ENCODE data around the gene HAP1. TPM values are rescaled to one million over a fixed set of nuclear protein-coding genes. Genes with fewer than 3 reads are reported as not detected.
"Not testable (repeated sequence)": the region's sequence is repeated elsewhere in the genome, so short reads cannot be mapped to it uniquely, and the experiment has no call there.

Gene HAP1
- polyA plus RNA-seq, 6 donors from 2014 or later = not detected

GRCh38 chr17:41688641-41689496, 45.6 kb downstream of the HAP1 start, which contains the start of gene EIF1:
EIF1 (plus strand) TSS chr17:41688885; CDS start chr17:41689039, 154 bp downstream.
- Mint-ChIP-seq H3K9me3 (no peaks in the 10 kb centered on the region), H3K27ac (peak within 1 kb of the TSS; percentile 99 to 100 (median 100)), H3K27me3 (no peaks in the 10 kb centered on the region), H3K4me1 (peaks cover 22 to 51% (median 42%) of the 10 kb centered on the region in 3 donors), H3K36me3 (peaks cover 9 to 16% of the 10 kb centered on the region in 2 donors), H3K4me3 (peak within 1 kb of the TSS; percentile 92 to 100 (median 98))
- ATAC-seq (ENCODE audit: low read depth in 2 of 2) (peak; percentile 68 to 69), DNase-seq (peak; percentile 99)

- DNase-seq (no peak), ATAC-seq (ENCODE audit: low read depth in 2 of 2) (peak; percentile 2 to 6)
- no peaks in the 10 kb centered on the region for H3K9me3 Mint-ChIP-seq
- peak overlapping the region; percentile 92 to 100 (median 98) for H3K4me3 Mint-ChIP-seq
- H3K27me3 Mint-ChIP-seq = no peaks in the 10 kb centered on the region
- peaks cover 9 to 16% of the 10 kb centered on the region in 2 donors for H3K36me3 Mint-ChIP-seq
- H3K4me1 Mint-ChIP-seq = peaks cover 22 to 43% (median 43%) of the 10 kb centered on the region in 3 donors
- peak overlapping the region; percentile 99 to 100 (median 100) for H3K27ac Mint-ChIP-seq
These were observed 46.4 kb downstream of the HAP1 start for GRCh38 chr17:41687828-41688640.

- Mint-ChIP-seq H3K9me3 (no peaks in the 10 kb centered on the region), H3K4me3 (no peak overlapping the region), H3K27me3 (no peaks in the 10 kb centered on the region), H3K36me3 (peaks cover 6 to 9% of the 10 kb centered on the region in 2 donors), H3K4me1 (peaks cover 20 to 42% (median 36%) of the 10 kb centered on the region in 3 donors), H3K27ac (peak overlapping the region in 2 of 6 donors; percentile 54 to 79)
- ATAC-seq (ENCODE audit: low read depth in 2 of 2) (no peak), DNase-seq (no peak)
These were observed 48.2 kb downstream of the HAP1 start for GRCh38 chr17:41686281-41686680.

- peaks cover 20 to 37% (median 36%) of the 10 kb centered on the region in 3 donors for H3K4me1 Mint-ChIP-seq
- not testable (repeated sequence) for H3K36me3 Mint-ChIP-seq; ATAC-seq (ENCODE audit: low read depth in 2 of 2); H3K27me3 Mint-ChIP-seq; DNase-seq; H3K9me3 Mint-ChIP-seq
- peak overlapping the region in 1 of 8 donors; percentile 53 for H3K4me3 Mint-ChIP-seq
- H3K27ac Mint-ChIP-seq = peak overlapping the region in 1 of 6 donors; percentile 79
These were observed 48.7 kb downstream of the HAP1 start for GRCh38 chr17:41685753-41686152.

- Mint-ChIP-seq H3K27me3 (no peaks in the 10 kb centered on the region), H3K27ac (no peak overlapping the region), H3K36me3 (no peaks in the 10 kb centered on the region), H3K4me3 (peak overlapping the region in 1 of 8 donors; percentile 12), H3K9me3 (no peaks in the 10 kb centered on the region), H3K4me1 (peaks cover 18 to 32% (median 31%) of the 10 kb centered on the region in 3 donors)
- DNase-seq (no peak), ATAC-seq (ENCODE audit: low read depth in 2 of 2) (no peak)
These were observed 50.4 kb downstream of the HAP1 start for GRCh38 chr17:41684035-41684434.

GRCh38 chr17:41683441-41684007, 50.9 kb downstream of the HAP1 start:
- Mint-ChIP-seq H3K4me3 (peak overlapping the region in 1 of 8 donors; percentile 12), H3K4me1 (peaks cover 23 to 35% (median 31%) of the 10 kb centered on the region in 3 donors), H3K36me3 (no peaks in the 10 kb centered on the region), H3K27ac (peak overlapping the region in 1 of 6 donors; percentile 52), H3K27me3 (no peaks in the 10 kb centered on the region), H3K9me3 (peaks cover 0 to under 1% (median 0%) of the 10 kb centered on the region in 7 donors)
- no peak for DNase-seq
- no peak for ATAC-seq (ENCODE audit: low read depth in 2 of 2)

- Mint-ChIP-seq H3K27me3 (no peaks in the 10 kb centered on the region), H3K27ac (peak overlapping the region in 1 of 6 donors; percentile 77), H3K9me3 (peaks cover 0 to 4% (median 0%) of the 10 kb centered on the region in 7 donors), H3K4me3 (no peak overlapping the region), H3K36me3 (no peaks in the 10 kb centered on the region), H3K4me1 (peaks cover 25 to 33% (median 29%) of the 10 kb centered on the region in 3 donors)
- no peak for DNase-seq
- ATAC-seq (ENCODE audit: low read depth in 2 of 2) = no peak
These were observed 51.8 kb downstream of the HAP1 start for GRCh38 chr17:41682631-41683030.

- DNase-seq (no peak), ATAC-seq (ENCODE audit: low read depth in 2 of 2) (no peak)
- Mint-ChIP-seq H3K4me1 (peaks cover 28 to 37% (median 30%) of the 10 kb centered on the region in 3 donors), H3K9me3 (peaks cover 0 to 4% (median 0%) of the 10 kb centered on the region in 7 donors), H3K36me3 (no peaks in the 10 kb centered on the region), H3K27me3 (no peaks in the 10 kb centered on the region), H3K4me3 (no peak overlapping the region), H3K27ac (peak overlapping the region in 1 of 6 donors; percentile 57)
These were observed 52.7 kb downstream of the HAP1 start for GRCh38 chr17:41681776-41682175.

GRCh38 chr17:41680426-41681040, 53.9 kb downstream of the HAP1 start:
- Mint-ChIP-seq H3K4me1 (peaks cover 37 to 48% (median 39%) of the 10 kb centered on the region in 3 donors), H3K36me3 (peaks cover 0 to 4% of the 10 kb centered on the region in 2 donors), H3K9me3 (peaks cover 0 to 5% (median 3%) of the 10 kb centered on the region in 7 donors), H3K4me3 (peak overlapping the region in 1 of 8 donors; percentile 40), H3K27ac (peak overlapping the region in 1 of 6 donors; percentile 39), H3K27me3 (no peaks in the 10 kb centered on the region)
- DNase-seq (no peak), ATAC-seq (ENCODE audit: low read depth in 2 of 2) (no peak)

- Mint-ChIP-seq H3K27ac (peak overlapping the region in 3 of 6 donors; percentile 21 to 91 (median 88)), H3K4me1 (peaks cover 38 to 53% (median 41%) of the 10 kb centered on the region in 3 donors), H3K9me3 (peaks cover 0 to 5% (median 3%) of the 10 kb centered on the region in 7 donors), H3K36me3 (peaks cover 0 to 4% of the 10 kb centered on the region in 2 donors), H3K4me3 (peak overlapping the region in 1 of 8 donors; percentile 71), H3K27me3 (no peaks in the 10 kb centered on the region)
- ATAC-seq (ENCODE audit: low read depth in 2 of 2) (no peak), DNase-seq (no peak)
These were observed 54.6 kb downstream of the HAP1 start for GRCh38 chr17:41679740-41680425.

- no peaks in the 10 kb centered on the region for H3K27me3 Mint-ChIP-seq
- peak overlapping the region; percentile 88 to 95 (median 91) for H3K27ac Mint-ChIP-seq
- DNase-seq = peak; percentile 39
- H3K9me3 Mint-ChIP-seq = peaks cover 0 to 5% (median 3%) of the 10 kb centered on the region in 7 donors
- H3K36me3 Mint-ChIP-seq = peaks cover 0 to 4% of the 10 kb centered on the region in 2 donors
- H3K4me3 Mint-ChIP-seq = peak overlapping the region; percentile 71 to 93 (median 84)
- peak; percentile 25 to 32 for ATAC-seq (ENCODE audit: low read depth in 2 of 2)
- H3K4me1 Mint-ChIP-seq = peaks cover 40 to 56% (median 44%) of the 10 kb centered on the region in 3 donors
These were observed 55.3 kb downstream of the HAP1 start for GRCh38 chr17:41678907-41679739.
